Effector memory CD8-positive, alpha-beta T cell (primary cell): ENCODE results near the gene PPP2R2C.

Source experiments
- ATAC-seq: fragments of 150-1000 bp; cut with Tn5 transposase; replicated peaks from 2 replicates; pipeline ENCODE4 v1.10.0; 2021; ENCODE audit warnings: mild to moderate bottlenecking, moderate library complexity
- DNase-seq, 3 experiments: peaks; one replicate each; pipeline ENCODE4 v3.0.0; 2021
- H3K27ac Mint-ChIP-seq, 2 donors: one replicate each; pipeline ENCODE4 v1.8.0; 2022; ENCODE audit warnings: mild to moderate bottlenecking in 2 of 2, mixed read lengths in 2 of 2, moderate library complexity in 2 of 2
- H3K27me3 Mint-ChIP-seq, 2 donors: one replicate each; pipeline ENCODE4 v1.8.0; 2022; ENCODE audit warnings: mixed read lengths in 2 of 2
- H3K36me3 Mint-ChIP-seq: one replicate; pipeline ENCODE4 v1.8.0; 2022; ENCODE audit warnings: mild to moderate bottlenecking, moderate library complexity, mixed read lengths; ENCODE audit not compliant: insufficient read depth
- H3K4me1 Mint-ChIP-seq, 2 donors: one replicate each; pipeline ENCODE4 v1.8.0; 2022; ENCODE audit warnings: low read depth in 2 of 2, mixed read lengths in 2 of 2
- H3K4me3 Mint-ChIP-seq, 2 donors: one replicate each; pipeline ENCODE4 v1.8.0; 2022; ENCODE audit warnings: mild to moderate bottlenecking in 2 of 2, mixed read lengths in 2 of 2, moderate library complexity in 2 of 2
- H3K9me3 Mint-ChIP-seq, 2 donors: one replicate each; pipeline ENCODE4 v1.8.0; 2022; ENCODE audit warnings: mixed read lengths in 2 of 2

PPP2R2C gene

DNA sequence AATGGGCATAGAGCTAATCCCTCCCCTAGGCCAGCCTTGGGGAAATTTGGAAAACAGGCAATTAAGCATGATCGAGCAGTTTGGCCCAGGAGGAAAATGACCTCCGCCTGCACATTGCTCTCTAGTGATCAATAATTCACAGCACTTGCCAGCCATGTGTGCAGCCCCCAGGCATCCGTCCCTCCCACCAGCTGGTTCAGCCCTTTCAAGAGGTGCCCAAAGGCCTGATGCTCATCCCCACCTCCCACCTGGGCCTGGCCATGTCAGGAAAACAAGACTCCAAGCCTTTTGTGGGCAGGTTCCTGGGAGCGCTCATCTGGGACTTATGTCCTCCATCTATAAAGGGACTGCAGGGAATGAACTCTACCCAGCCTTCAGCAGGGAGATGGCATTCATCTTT lies 17.5 kb upstream of the PPP2R2C start:
- DNase-seq (no peak), ATAC-seq (no peak)
- H3K27me3 Mint-ChIP-seq = peaks cover 70 to 72% of the 10 kb centered on the region in 2 donors
- no peak overlapping the region for H3K27ac Mint-ChIP-seq
- H3K36me3 Mint-ChIP-seq = no peaks in the 10 kb centered on the region
- no peaks in the 10 kb centered on the region for H3K4me1 Mint-ChIP-seq
- no peak overlapping the region for H3K4me3 Mint-ChIP-seq
- H3K9me3 Mint-ChIP-seq = peaks cover 0 to 16% of the 10 kb centered on the region in 2 donors

GRCh38 chr4:6487466-6487865 lies 15.1 kb upstream of the PPP2R2C start:
- Mint-ChIP-seq H3K27ac (no peak overlapping the region), H3K4me3 (no peak overlapping the region), H3K27me3 (peaks cover 48 to 58% of the 10 kb centered on the region in 2 donors), H3K9me3 (peaks cover 0 to 16% of the 10 kb centered on the region in 2 donors), H3K36me3 (no peaks in the 10 kb centered on the region), H3K4me1 (no peaks in the 10 kb centered on the region)
- DNase-seq = no peak
- ATAC-seq = no peak

DNA sequence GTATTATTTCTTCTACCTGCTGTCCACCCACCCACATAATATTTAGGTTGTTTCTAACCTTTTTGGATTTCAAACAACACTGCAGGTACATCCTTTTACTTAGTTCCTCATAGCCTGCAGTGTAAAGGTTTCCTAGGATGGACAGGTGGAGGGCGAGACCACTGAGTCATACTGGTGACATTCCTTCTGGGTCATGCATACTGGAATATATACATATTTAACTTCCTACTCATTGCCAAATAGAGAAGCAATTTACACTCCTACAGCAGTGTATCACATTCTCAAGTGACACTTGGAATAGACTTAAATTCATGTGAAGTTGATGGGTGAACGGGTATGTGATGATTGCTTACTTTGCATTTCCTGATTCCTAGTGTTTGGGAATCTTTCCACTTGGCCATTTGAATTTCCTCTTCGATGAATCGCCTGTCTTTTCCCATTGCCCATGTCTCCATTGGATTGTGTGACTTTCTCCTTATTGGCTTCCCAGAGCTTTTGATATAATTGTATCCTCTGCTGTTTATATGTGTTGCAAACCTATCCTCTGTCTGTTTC lies 8.2 kb upstream of the PPP2R2C start:
- Mint-ChIP-seq H3K9me3 (peaks cover 0 to 2% of the 10 kb centered on the region in 2 donors), H3K4me1 (peaks cover 0 to under 1% of the 10 kb centered on the region in 2 donors), H3K27me3 (peaks cover 47 to 52% of the 10 kb centered on the region in 2 donors), H3K27ac (no peak overlapping the region), H3K4me3 (no peak overlapping the region), H3K36me3 (no peaks in the 10 kb centered on the region)
- DNase-seq = no peak
- no peak for ATAC-seq

GRCh38 chr4:6478546-6479220 lies 6.3 kb upstream of the PPP2R2C start:
- DNase-seq (no peak), ATAC-seq (no peak)
- Mint-ChIP-seq H3K36me3 (no peaks in the 10 kb centered on the region), H3K27me3 (peaks cover 66 to 67% of the 10 kb centered on the region in 2 donors), H3K4me3 (no peak overlapping the region), H3K27ac (no peak overlapping the region), H3K9me3 (no peaks in the 10 kb centered on the region), H3K4me1 (peaks cover 0 to 4% of the 10 kb centered on the region in 2 donors)

GRCh38 chr4:6476893-6477292 lies 4.5 kb upstream of the PPP2R2C start:
- no peak overlapping the region for H3K27ac Mint-ChIP-seq
- no peaks in the 10 kb centered on the region for H3K9me3 Mint-ChIP-seq
- ATAC-seq = no peak
- peaks cover 74 to 80% of the 10 kb centered on the region in 2 donors for H3K27me3 Mint-ChIP-seq
- H3K4me1 Mint-ChIP-seq = peaks cover 0 to 4% of the 10 kb centered on the region in 2 donors
- DNase-seq = no peak
- no peaks in the 10 kb centered on the region for H3K36me3 Mint-ChIP-seq
- H3K4me3 Mint-ChIP-seq = no peak overlapping the region

DNA sequence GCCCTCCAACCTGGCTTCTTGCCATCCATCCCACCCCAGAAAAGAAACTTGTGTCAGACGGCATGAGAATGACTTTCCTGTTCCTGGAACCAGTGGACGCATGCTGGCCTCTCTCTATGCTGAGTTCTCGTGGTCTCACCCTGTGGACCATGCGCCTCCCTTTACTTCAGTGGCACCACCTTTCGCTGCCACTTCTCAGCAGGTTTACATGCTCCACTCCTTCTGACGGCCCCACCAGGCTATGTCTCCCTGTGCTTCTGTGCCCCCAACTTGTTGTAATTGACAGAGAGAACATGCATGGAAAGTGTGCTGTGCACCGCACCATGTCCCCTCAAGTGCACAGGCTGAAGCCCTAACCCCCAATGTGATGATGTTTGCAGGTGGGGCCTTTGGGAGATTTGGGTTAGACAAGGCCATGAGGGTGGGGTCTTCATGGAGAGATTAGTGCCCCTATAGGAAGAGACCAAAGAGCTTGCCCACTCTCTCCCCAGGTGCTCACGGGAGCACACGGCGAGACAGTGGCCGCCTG lies 3.1 kb upstream of the PPP2R2C start:
- H3K4me1 Mint-ChIP-seq = peaks cover 0 to 4% of the 10 kb centered on the region in 2 donors
- no peak overlapping the region for H3K27ac Mint-ChIP-seq
- no peak for ATAC-seq
- no peak for DNase-seq
- no peaks in the 10 kb centered on the region for H3K36me3 Mint-ChIP-seq
- peaks cover 65 to 70% of the 10 kb centered on the region in 2 donors for H3K27me3 Mint-ChIP-seq
- no peaks in the 10 kb centered on the region for H3K9me3 Mint-ChIP-seq
- H3K4me3 Mint-ChIP-seq = no peak overlapping the region

- no peak for ATAC-seq
- Mint-ChIP-seq H3K4me1 (peaks cover 0 to 8% of the 10 kb centered on the region in 2 donors), H3K27me3 (peaks cover 63 to 70% of the 10 kb centered on the region in 2 donors), H3K36me3 (no peaks in the 10 kb centered on the region), H3K9me3 (no peaks in the 10 kb centered on the region), H3K27ac (no peak overlapping the region), H3K4me3 (no peak overlapping the region)
- no peak for DNase-seq
Measured at GRCh38 chr4:6474705-6475457, 2.5 kb upstream of the PPP2R2C start.

DNA sequence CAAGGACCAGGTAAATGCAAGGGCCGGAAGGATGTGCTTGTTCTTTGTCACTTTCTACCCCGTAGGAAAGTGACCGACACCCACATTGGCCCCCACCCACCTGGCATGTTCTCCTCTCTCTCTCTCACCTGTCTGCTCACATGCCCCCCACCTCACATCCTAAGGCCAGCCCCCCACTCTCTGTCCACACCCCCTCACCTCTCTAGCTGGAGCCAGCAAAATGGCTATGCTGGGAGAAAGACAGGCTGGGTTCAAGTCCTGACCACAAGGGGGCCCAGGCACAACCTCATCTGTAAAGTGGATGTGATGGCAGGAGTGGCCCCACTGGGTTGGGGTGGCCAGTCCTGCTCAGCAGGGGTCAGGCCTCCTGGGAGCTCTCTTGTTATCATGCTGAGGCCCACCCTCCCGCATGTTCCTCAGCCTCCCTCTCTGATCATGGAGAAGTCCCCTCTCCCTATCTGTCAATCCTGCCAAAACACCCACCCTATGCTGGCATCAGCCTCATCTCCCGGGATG lies 1.7 kb upstream of the PPP2R2C start:
- Mint-ChIP-seq H3K4me3 (no peak overlapping the region), H3K4me1 (peaks cover 0 to 8% of the 10 kb centered on the region in 2 donors), H3K27ac (no peak overlapping the region), H3K9me3 (no peaks in the 10 kb centered on the region), H3K36me3 (no peaks in the 10 kb centered on the region), H3K27me3 (peaks cover 68 to 75% of the 10 kb centered on the region in 2 donors)
- DNase-seq (no peak), ATAC-seq (no peak)

GRCh38 chr4:6473264-6474052 lies 1.0 kb upstream of the PPP2R2C start:
- no peak overlapping the region for H3K27ac Mint-ChIP-seq
- peaks cover 0 to 8% of the 10 kb centered on the region in 2 donors for H3K4me1 Mint-ChIP-seq
- H3K27me3 Mint-ChIP-seq = peaks cover 68 to 75% of the 10 kb centered on the region in 2 donors
- no peaks in the 10 kb centered on the region for H3K9me3 Mint-ChIP-seq
- ATAC-seq (no peak), DNase-seq (no peak)
- H3K4me3 Mint-ChIP-seq = peak overlapping the region; percentile 44 to 56
- no peaks in the 10 kb centered on the region for H3K36me3 Mint-ChIP-seq

DNA sequence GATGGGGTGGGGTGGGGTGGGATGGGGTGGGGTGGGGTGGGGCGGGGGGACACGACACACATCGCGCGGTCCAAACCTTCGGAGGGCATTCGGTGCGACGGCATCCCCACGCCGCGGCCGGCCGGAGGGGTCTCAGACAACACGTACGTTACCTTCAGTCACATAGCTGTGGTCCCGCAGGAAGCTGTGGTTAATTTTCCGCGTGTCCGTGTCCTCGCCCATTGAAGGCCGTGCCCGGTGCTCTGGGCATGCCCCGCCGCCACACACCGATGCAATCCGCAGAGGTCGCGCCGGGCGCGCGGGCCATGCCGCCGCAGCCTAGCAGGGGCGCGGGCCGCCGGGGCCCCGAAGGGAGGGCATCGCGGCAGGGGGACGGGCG lies 417 bp downstream of the PPP2R2C start:
- DNase-seq (no peak), ATAC-seq (no peak)
- H3K36me3 Mint-ChIP-seq = no peaks in the 10 kb centered on the region
- no peak overlapping the region for H3K4me3 Mint-ChIP-seq
- peaks cover 0 to 8% of the 10 kb centered on the region in 2 donors for H3K4me1 Mint-ChIP-seq
- H3K27ac Mint-ChIP-seq = no peak overlapping the region
- no peaks in the 10 kb centered on the region for H3K9me3 Mint-ChIP-seq
- peaks cover 70 to 78% of the 10 kb centered on the region in 2 donors for H3K27me3 Mint-ChIP-seq

DNA sequence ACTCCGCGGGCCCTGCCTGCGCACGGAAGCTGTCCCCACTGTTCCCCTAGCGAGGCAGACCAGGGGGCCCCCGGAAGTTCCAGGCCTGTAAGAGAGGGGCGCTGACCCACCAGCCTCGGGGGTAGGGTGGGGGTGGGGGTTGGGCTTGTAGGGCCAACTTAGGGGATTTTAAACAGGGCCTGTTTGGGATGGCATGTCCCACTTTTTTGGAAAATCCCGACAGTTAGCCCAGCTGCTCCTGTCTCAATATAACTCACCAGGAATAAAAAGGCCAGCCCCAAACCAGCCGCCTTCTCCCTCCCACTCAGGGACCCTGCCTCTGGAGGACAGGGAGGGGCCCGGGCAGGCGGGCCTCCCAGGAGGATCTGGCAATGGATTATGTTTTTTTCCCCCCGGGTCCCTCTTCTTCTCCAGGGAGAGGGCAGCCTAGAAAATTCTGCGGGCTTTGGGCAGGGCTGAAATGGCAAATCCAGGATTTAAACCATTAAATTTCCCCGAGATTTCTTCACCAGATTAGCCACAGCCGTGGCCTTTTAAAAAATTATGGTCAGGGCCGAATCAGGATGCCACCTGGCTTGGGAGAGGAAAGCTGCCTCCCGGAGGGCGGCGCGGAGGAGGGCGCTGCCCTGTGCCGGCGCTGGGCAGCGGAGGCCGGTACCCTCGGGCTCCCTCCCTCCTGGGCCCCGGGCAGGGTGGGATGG lies 957 bp downstream of the PPP2R2C start:
- Mint-ChIP-seq H3K27ac (no peak overlapping the region), H3K4me1 (peaks cover 0 to 8% of the 10 kb centered on the region in 2 donors), H3K4me3 (peak overlapping the region; percentile 27 to 44), H3K36me3 (no peaks in the 10 kb centered on the region), H3K9me3 (no peaks in the 10 kb centered on the region), H3K27me3 (peaks cover 75 to 82% of the 10 kb centered on the region in 2 donors)
- DNase-seq (no peak), ATAC-seq (no peak)

GRCh38 chr4:6470502-6471306 lies 1.7 kb downstream of the PPP2R2C start:
- peak; percentile 21 for ATAC-seq
- Mint-ChIP-seq H3K27ac (peak overlapping the region in 1 of 2 donors; percentile 32), H3K36me3 (no peaks in the 10 kb centered on the region), H3K27me3 (peaks cover 71 to 81% of the 10 kb centered on the region in 2 donors), H3K4me3 (peak overlapping the region; percentile 55 to 62), H3K4me1 (peaks cover 0 to 8% of the 10 kb centered on the region in 2 donors), H3K9me3 (no peaks in the 10 kb centered on the region)
- DNase-seq = no peak
